ENCODE measurements around the gene CDC42BPG. TPM values are rescaled to one million over a fixed set of nuclear protein-coding genes. Genes with fewer than 3 reads are reported as not detected.

Gene CDC42BPG
- total and polyA plus RNA-seq, 9 of the 15 experiments (the other 6 are each of a cell fraction or from before 2014, with no cell fraction given): 0.04 to 8.8 (median 2.1) TPM

GRCh38 chr11:64793271-64794160 lies 50.9 kb downstream of the CDC42BPG start:
- intact Hi-C loops (cut with micrococcal nuclease): no loop called here
- no peaks in the 10 kb centered on the region for H3K9me3 ChIP-seq (replicated peaks; ENCODE audit: control insufficient read depth, insufficient read depth, low read depth, low read length)
- no peaks in the 10 kb centered on the region for H3K79me2 ChIP-seq (ENCODE audit: control insufficient read depth, insufficient read depth, low read length)
- BruUV-seq (replicated peaks): no TSS peak
- FAIRE-seq (no peak), ATAC-seq (no peak), DNase-seq (ENCODE audit: extremely low read depth in 1 of 4, low spot score in 3 of 4) (no peak)
- ChIA-PET POLR2A (interaction anchor here (1.4 to 2.0 kb wide), 3 partner anchors 9 to 17 kb away, joined by 3 to 6 read pairs (median 5); partner anchors contain the start of gene SF1), CTCF (ENCODE audit: low intra/inter-chr PET ratio) (interaction anchor here (1.3 kb wide), 1 partner anchor 131 kb away, joined by 4 read pairs; the partner anchor contains the start of gene PPP2R5B)
- no peaks in the 10 kb centered on the region for H3K9me1 ChIP-seq (ENCODE audit: control insufficient read depth, insufficient read depth, low read length)
- H3K27me3 ChIP-seq (ENCODE audit: control insufficient read depth in 2 of 2, insufficient read depth in 2 of 2, low read length in 2 of 2): no peaks in the 10 kb centered on the region
- H3K9ac ChIP-seq (ENCODE audit: insufficient read depth in 1 of 2, low read depth in 2 of 2, low read length in 2 of 2): peak overlapping the region in 1 of 2 experiments; percentile 19; a peak in 2 of 4 replicates
- H2AFZ ChIP-seq (ENCODE audit: low read depth, low read length): no peak overlapping the region
- H3K4me2 ChIP-seq (ENCODE audit: insufficient read depth, low read length): no peak overlapping the region
- 57% methylated on average over 10 of the region's 11 CpGs for WGBS (ENCODE audit: insufficient coverage, low coverage, missing lambda C conversion rate)
- H3K4me1 ChIP-seq (replicated peaks in 1 of 2; ENCODE audit: control insufficient read depth in 2 of 2, insufficient read depth in 2 of 2, low read length in 2 of 2): peaks cover 0 to 39% of the 10 kb centered on the region in 2 experiments; a peak in 3 of 5 replicates
- H3K4me3 ChIP-seq: no peak overlapping the region
- H3K36me3 ChIP-seq (ENCODE audit: control insufficient read depth, insufficient read depth, low read length): no peaks in the 10 kb centered on the region
- no peak for TF ChIP-seq MAFG (tag; conservative IDR thresholded peaks at IDR 0.05)
- no peak for TF ChIP-seq HEY1 (CRISPR knock-in tag; IDR thresholded peaks at IDR 0.05; ENCODE audit: borderline replicate concordance)
- TF ChIP-seq ZFP1 (CRISPR knock-in tag; IDR thresholded peaks at IDR 0.05): no peak
- TF ChIP-seq ELK1 (CRISPR knock-in tag; IDR thresholded peaks at IDR 0.05): no peak
- no peak for TF ChIP-seq HDAC1 (IDR thresholded peaks at IDR 0.05)
- TF ChIP-seq TCFL5 (CRISPR knock-in tag; conservative IDR thresholded peaks at IDR 0.05): no peak
- no peak for TF ChIP-seq ZSCAN29 (IDR thresholded peaks at IDR 0.05)
- TF ChIP-seq SAFB2 (IDR thresholded peaks at IDR 0.05; ENCODE audit: borderline replicate concordance, low read depth, low read length, severe bottlenecking): no peak
- in situ Hi-C loops (cut with MboI): no loop called here
- no peaks in the 10 kb centered on the region for H4K20me1 ChIP-seq (replicated peaks; ENCODE audit: control insufficient read depth, insufficient read depth, low read length)
- no peak overlapping the region for H3K27ac ChIP-seq (ENCODE audit: extremely low read depth, low read depth, low read length)

Measured in K562 (cell line).